OCI-LY3 (cell line): ENCODE measurements around the gene FOXC1.

Source experiments
- H2AFZ ChIP-seq: fragments of 200-600, 300-600 bp; shearing (Covaris generic); 2 replicates; pipeline ENCODE4 v1.6.0; 2014; ENCODE audit warnings: antibody characterized with exemption, low read depth, low read length
- H3K27ac ChIP-seq: fragments of 200-600, 300-600 bp; sonication (generic); 2 replicates; pipeline ENCODE4 v1.5.1; 2014; ENCODE audit warnings: mild to moderate bottlenecking, low read length, moderate library complexity, mixed read lengths
- H3K27me3 ChIP-seq: fragments of 200-600, 300-600 bp; sonication (generic); 2 replicates; pipeline ENCODE4 v1.6.1; 2014; ENCODE audit warnings: low read depth, low read length, mixed read lengths
- H3K36me3 ChIP-seq: fragments of 200-600, 300-600 bp; sonication (generic); replicated peaks from 2 replicates; pipeline ENCODE3; 2014; ENCODE audit warnings: low read depth, low read length, mixed read lengths
- H3K4me1 ChIP-seq: fragments of 300-600, 200-600 bp; sonication (generic); 2 replicates; pipeline ENCODE4 v1.6.1; 2014; ENCODE audit warnings: low read length, mixed read lengths
- H3K4me2 ChIP-seq: fragments of 200-600, 300-600 bp; sonication (generic); 2 replicates; pipeline ENCODE4 v1.6.1; 2014; ENCODE audit warnings: low read length, mixed read lengths
- H3K4me3 ChIP-seq: fragments of 300-600, 200-600 bp; sonication (generic); 2 replicates; pipeline ENCODE4 v1.5.1; 2014; ENCODE audit warnings: antibody characterized with exemption, mild to moderate bottlenecking, low read length, moderate library complexity
- H3K79me2 ChIP-seq: fragments of 300-600, 200-600 bp; shearing (Covaris generic); 2 replicates; pipeline ENCODE4 v1.6.1; 2014; ENCODE audit warnings: mild to moderate bottlenecking, low read length, mixed read lengths
- H3K9ac ChIP-seq: fragments of 300-600, 200-600 bp; shearing (Covaris generic); 2 replicates; pipeline ENCODE4 v1.6.0; 2014; ENCODE audit warnings: mild to moderate bottlenecking, low read length, moderate library complexity
- H3K9me3 ChIP-seq: fragments of 200-600, 300-600 bp; shearing (Covaris generic); 2 replicates; pipeline ENCODE4 v1.6.1; 2014; ENCODE audit warnings: low read length, mixed read lengths; ENCODE audit not compliant: insufficient read depth
- H4K20me1 ChIP-seq: fragments of 200-600, 300-600 bp; sonication (generic); 2 replicates; pipeline ENCODE4 v1.6.1; 2016; ENCODE audit warnings: low read length, mixed read lengths; ENCODE audit not compliant: insufficient read depth
- EZH2phosphoT487 ChIP-seq: fragments of 200-600 bp; shearing (Covaris generic); IDR thresholded peaks from 2 replicates; pipeline ENCODE4 v1.6.1; 2018; ENCODE audit warnings: antibody characterized with exemption, mixed run types, low read depth
- TF ChIP-seq, protein P1 (sequence below): fragments of 200-600, 300-600 bp; sonication (generic); IDR thresholded peaks from 2 replicates; pipeline ENCODE4 v1.5.1; 2014; ENCODE audit warnings: antibody characterized with exemption, low read length, low read depth

FOXC1 gene

DNA sequence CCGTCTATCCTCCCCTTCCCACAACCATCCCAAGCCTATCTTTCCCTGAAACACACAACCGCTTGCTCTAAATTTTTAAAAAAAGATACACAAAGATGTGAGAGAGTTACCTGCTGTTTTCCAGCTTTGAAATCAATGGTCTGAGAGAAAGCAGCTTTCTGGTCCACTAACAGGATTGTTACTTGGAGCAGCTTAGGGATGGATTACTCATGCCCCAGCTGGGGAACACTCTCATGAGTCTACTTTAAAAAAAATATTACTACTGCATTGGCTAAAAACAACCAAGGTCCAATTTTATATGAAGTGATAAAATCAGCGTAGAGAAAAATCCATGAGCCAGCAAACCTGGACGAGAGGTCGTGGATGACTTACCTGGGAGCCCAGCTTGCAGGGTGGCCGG is 29.6 kb upstream of the FOXC1 start:
- no peak overlapping the region for H3K4me3 ChIP-seq
- H3K4me2 ChIP-seq, result no peak overlapping the region
- no peaks in the 10 kb centered on the region for H4K20me1 ChIP-seq
- TF ChIP-seq, protein P1, sequence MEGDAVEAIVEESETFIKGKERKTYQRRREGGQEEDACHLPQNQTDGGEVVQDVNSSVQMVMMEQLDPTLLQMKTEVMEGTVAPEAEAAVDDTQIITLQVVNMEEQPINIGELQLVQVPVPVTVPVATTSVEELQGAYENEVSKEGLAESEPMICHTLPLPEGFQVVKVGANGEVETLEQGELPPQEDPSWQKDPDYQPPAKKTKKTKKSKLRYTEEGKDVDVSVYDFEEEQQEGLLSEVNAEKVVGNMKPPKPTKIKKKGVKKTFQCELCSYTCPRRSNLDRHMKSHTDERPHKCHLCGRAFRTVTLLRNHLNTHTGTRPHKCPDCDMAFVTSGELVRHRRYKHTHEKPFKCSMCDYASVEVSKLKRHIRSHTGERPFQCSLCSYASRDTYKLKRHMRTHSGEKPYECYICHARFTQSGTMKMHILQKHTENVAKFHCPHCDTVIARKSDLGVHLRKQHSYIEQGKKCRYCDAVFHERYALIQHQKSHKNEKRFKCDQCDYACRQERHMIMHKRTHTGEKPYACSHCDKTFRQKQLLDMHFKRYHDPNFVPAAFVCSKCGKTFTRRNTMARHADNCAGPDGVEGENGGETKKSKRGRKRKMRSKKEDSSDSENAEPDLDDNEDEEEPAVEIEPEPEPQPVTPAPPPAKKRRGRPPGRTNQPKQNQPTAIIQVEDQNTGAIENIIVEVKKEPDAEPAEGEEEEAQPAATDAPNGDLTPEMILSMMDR, result no peak
- no peak for TF ChIP-seq EZH2phosphoT487
- H3K4me1 ChIP-seq, result no peaks in the 10 kb centered on the region
- H2AFZ ChIP-seq, result no peak overlapping the region
- H3K27ac ChIP-seq, result no peak overlapping the region
- H3K36me3 ChIP-seq, result no peaks in the 10 kb centered on the region
- H3K79me2 ChIP-seq, result no peaks in the 10 kb centered on the region
- no peaks in the 10 kb centered on the region for H3K9me3 ChIP-seq
- no peak overlapping the region for H3K9ac ChIP-seq
- no peaks in the 10 kb centered on the region for H3K27me3 ChIP-seq

DNA sequence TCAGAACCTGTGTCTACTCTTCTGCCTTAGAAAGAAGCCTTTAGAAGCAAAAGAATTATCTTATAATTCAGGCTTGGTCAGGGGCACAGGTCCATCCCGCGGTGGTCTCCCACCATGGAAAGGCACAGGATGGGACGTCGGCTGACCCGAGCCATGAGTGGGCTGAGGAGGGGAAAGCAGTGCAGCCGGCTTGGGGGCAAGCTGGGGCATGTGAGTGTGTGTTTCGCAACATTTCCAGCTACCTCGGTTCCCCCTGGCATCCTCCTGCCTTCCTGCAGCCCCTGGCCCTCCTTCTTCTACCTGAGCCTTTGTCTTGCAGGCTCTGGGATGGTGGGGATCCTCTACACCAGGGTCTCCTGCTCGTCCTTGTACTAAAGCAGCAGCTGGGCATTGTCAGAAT is 29.1 kb upstream of the FOXC1 start:
- H3K4me2 ChIP-seq, result no peak overlapping the region
- no peak overlapping the region for H3K4me3 ChIP-seq
- no peaks in the 10 kb centered on the region for H3K9me3 ChIP-seq
- H3K27ac ChIP-seq, result no peak overlapping the region
- no peaks in the 10 kb centered on the region for H3K4me1 ChIP-seq
- H3K79me2 ChIP-seq, result no peaks in the 10 kb centered on the region
- no peaks in the 10 kb centered on the region for H3K36me3 ChIP-seq
- H3K9ac ChIP-seq, result no peak overlapping the region
- no peaks in the 10 kb centered on the region for H4K20me1 ChIP-seq
- H2AFZ ChIP-seq, result no peak overlapping the region
- no peaks in the 10 kb centered on the region for H3K27me3 ChIP-seq
- TF ChIP-seq, protein P1, result no peak
- no peak for TF ChIP-seq EZH2phosphoT487

DNA sequence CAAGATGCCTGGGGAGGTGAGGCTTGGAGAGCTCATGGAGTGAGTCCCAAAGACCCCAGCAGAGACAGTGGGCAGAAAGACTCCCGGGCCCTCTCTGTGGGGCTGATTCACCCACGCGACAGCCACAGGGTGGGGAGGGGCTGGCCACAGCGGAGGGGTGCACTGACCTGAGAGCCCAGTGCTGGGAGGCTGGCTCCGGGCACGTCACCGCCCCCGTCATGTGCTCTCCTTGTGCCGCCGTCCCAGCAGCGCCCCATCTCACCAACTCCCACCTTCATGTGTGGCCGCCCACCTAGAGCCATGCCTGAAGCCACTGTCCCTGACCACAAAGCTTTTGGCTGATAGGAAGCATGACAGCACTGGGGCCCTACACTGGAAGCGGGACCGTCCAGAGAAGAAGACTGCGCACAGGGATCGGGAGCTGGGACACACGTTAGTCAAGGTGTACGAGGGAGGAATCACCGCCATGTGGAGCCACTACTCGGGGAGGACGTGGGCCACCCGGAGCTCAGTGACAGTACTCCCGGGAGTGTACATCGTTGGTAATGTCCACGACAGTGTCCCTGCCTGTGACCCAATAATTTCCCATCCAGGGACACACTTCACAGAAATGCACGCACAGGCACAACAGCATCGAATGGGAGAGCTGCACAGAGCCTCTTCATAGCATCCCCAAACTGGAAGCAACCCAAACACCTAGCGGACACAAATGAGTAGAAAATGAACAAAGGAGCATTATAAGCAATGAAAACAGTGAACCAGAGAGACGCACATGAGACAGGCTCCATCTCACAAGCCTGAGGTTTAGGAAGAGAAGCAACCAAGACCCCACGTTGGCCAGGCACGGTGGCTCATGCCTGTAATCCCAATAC is 28.4 kb upstream of the FOXC1 start:
- H3K4me1 ChIP-seq, result no peaks in the 10 kb centered on the region
- H3K36me3 ChIP-seq, result no peaks in the 10 kb centered on the region
- H3K79me2 ChIP-seq, result no peaks in the 10 kb centered on the region
- H3K27ac ChIP-seq, result no peak overlapping the region
- TF ChIP-seq EZH2phosphoT487, result no peak
- TF ChIP-seq, protein P1, result no peak
- no peak overlapping the region for H3K9ac ChIP-seq
- H3K4me2 ChIP-seq, result no peak overlapping the region
- H3K4me3 ChIP-seq, result no peak overlapping the region
- H4K20me1 ChIP-seq, result no peaks in the 10 kb centered on the region
- H3K9me3 ChIP-seq, result no peaks in the 10 kb centered on the region
- no peaks in the 10 kb centered on the region for H3K27me3 ChIP-seq
- no peak overlapping the region for H2AFZ ChIP-seq

DNA sequence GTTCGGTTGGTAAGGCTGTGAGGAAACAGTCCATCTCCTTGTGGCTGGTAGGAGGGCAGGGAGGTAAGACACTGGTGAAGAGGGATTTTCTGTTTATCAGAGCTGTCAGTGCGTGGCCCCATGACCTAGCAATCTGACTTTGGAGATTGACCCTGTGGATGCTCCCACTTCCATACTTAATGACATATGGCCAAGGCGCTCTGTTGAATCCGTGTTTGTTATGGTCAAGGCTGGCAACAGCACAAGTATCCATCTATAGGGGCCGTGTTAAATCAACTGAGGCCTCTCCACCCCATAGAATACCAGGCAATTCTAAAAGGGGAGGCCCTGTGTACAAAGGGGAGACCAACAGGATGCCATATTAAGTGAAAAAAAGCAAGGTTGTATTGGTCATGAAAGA is 25.6 kb upstream of the FOXC1 start:
- Histone ChIP-seq H4K20me1 (no peaks in the 10 kb centered on the region), H2AFZ (no peak overlapping the region), H3K27me3 (no peaks in the 10 kb centered on the region), H3K4me3 (no peak overlapping the region), H3K4me1 (no peaks in the 10 kb centered on the region), H3K9ac (no peak overlapping the region), H3K9me3 (no peaks in the 10 kb centered on the region), H3K79me2 (no peaks in the 10 kb centered on the region), H3K27ac (no peak overlapping the region), H3K36me3 (no peaks in the 10 kb centered on the region), H3K4me2 (no peak overlapping the region)
- TF ChIP-seq EZH2phosphoT487, result no peak
- TF ChIP-seq, protein P1, result no peak
